Breast epithelium (tissue), 4 donors: Measurements from ENCODE around the gene CDKN2B-AS1. TPM values are rescaled to one million over a fixed set of nuclear protein-coding genes. Genes with fewer than 3 reads are reported as not detected.

Experiments
- DNase-seq, 2 donors: peaks; one replicate each; pipeline ENCODE4 v3.0.0-alpha.2; 2019; ENCODE audit warnings: low spot score in 2 of 2
- H3K27ac ChIP-seq, 2 donors: fragments of 200-600 bp; sonication (generic) in 1 of 2; one replicate each; pipeline ENCODE4 v1.5.1; 2016 to 2019; ENCODE audit warnings: mild to moderate bottlenecking in 1 of 2
- H3K27me3 ChIP-seq, 2 donors: fragments of 200-600 bp; sonication (generic) in 1 of 2; one replicate each; pipeline versions ENCODE4 v1.5.1 to v1.6.0; 2017 to 2019; ENCODE audit warnings: control low read depth in 1 of 2, mild to moderate bottlenecking in 1 of 2
- H3K36me3 ChIP-seq: fragments of 200-600 bp; one replicate; pipeline ENCODE4 v1.5.1; 2019
- H3K4me1 ChIP-seq, 2 donors: fragments of 200-600 bp; sonication (generic); one replicate each; pipeline ENCODE4 v1.5.1; 2016 to 2019; ENCODE audit warnings: control low read depth in 1 of 2
- H3K4me3 ChIP-seq, 3 donors: fragments of 200-600 bp; sonication (generic); 1 replicate in 2 of 3; 2 replicates in 1 of 3; pipeline ENCODE4 v1.5.1; 2016 to 2019; ENCODE audit warnings: mild to moderate bottlenecking in 3 of 3, moderate library complexity in 2 of 3
- H3K9me3 ChIP-seq, 2 donors: fragments of 200-600 bp; sonication (generic) in 1 of 2; one replicate each; pipeline ENCODE4 v1.5.1; 2016 to 2019; ENCODE audit warnings: control low read depth in 1 of 2
- POLR2A ChIP-seq: fragments of 450-650 bp; IDR thresholded peaks from one replicate; pipeline ENCODE4 v1.6.1; 2016; ENCODE audit warnings: antibody characterized with exemption, mild to moderate bottlenecking, moderate library complexity
- POLR2AphosphoS5 ChIP-seq, 3 donors: sonication (generic); formaldehyde crosslinking; IDR thresholded peaks; one replicate each; pipeline ENCODE4 v1.6.1; 2017; ENCODE audit warnings: antibody characterized with exemption in 3 of 3
- intact Hi-C: fragments of 100-400 bp; cut with DNase I; formaldehyde crosslinking; loops from one replicate; pipeline ENCODE4 v1.15.1; 2023; ENCODE audit warnings: low total_unique reads
- total RNA-seq, 3 donors: library from RNA; depleted of rRNA; stranded (reverse); fragments of >200 nt; gene quantifications; one replicate each; pipeline ENCODE4 v1.1.0, GENCODE V29; 2016
- TF ChIP-seq, protein P1 (sequence below), 3 donors: fragments of 450-650 bp; IDR thresholded peaks; one replicate each; pipeline ENCODE4 v1.5.1; 2016 to 2017; ENCODE audit warnings: antibody characterized with exemption in 3 of 3, mild to moderate bottlenecking in 3 of 3, moderate library complexity in 3 of 3

Gene CDKN2B-AS1
- total RNA-seq, 3 donors from 2014 or later, result 1.3 to 4.6 (median 3.2) TPM

DNA sequence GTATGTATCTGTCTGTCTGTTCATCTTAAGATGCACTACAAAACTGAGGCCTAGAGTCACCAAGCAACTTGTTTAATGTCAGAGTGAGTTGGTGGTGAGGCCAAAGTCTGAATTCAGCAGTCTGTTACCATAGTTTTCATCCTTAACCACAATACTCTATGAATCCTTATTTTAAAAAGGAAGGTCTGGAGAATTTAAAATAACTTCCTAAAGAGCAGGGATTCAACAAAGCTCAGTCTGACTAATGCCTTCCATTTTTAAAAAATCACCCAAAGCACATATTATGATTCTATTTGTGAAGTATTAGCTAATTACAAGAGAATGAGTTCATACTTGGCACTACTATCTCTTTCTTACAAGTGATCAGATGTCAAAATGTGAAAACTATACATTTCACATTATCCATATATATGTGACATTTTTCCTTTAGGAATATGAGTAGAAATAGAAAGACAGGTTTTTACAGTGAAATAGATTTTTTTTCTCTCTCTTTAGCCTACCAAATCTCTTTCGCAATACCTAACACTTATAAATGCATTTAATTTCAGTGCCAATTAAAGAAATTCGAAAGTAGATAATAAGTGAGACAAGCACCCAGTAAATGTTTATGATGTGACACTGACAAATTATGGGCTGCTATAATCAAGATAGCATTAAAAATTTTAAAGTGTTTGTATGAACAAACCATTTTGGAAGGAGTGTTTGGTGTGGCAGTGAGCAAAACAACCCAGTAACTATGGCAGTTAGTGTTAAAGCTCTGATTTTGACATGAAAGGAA lies 116.8 kb downstream of the CDKN2B-AS1 start:
- no peaks in the 10 kb centered on the region for H3K27me3 ChIP-seq
- no peak for DNase-seq
- TF ChIP-seq, protein P1, sequence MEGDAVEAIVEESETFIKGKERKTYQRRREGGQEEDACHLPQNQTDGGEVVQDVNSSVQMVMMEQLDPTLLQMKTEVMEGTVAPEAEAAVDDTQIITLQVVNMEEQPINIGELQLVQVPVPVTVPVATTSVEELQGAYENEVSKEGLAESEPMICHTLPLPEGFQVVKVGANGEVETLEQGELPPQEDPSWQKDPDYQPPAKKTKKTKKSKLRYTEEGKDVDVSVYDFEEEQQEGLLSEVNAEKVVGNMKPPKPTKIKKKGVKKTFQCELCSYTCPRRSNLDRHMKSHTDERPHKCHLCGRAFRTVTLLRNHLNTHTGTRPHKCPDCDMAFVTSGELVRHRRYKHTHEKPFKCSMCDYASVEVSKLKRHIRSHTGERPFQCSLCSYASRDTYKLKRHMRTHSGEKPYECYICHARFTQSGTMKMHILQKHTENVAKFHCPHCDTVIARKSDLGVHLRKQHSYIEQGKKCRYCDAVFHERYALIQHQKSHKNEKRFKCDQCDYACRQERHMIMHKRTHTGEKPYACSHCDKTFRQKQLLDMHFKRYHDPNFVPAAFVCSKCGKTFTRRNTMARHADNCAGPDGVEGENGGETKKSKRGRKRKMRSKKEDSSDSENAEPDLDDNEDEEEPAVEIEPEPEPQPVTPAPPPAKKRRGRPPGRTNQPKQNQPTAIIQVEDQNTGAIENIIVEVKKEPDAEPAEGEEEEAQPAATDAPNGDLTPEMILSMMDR (IDR thresholded peaks at IDR 0.05), result no peak
- TF ChIP-seq POLR2AphosphoS5 (IDR thresholded peaks at IDR 0.05), result no peak
- no peak for TF ChIP-seq POLR2A
- H3K27ac ChIP-seq, result no peak overlapping the region
- H3K4me3 ChIP-seq, result no peak overlapping the region
- no peaks in the 10 kb centered on the region for H3K9me3 ChIP-seq
- no peaks in the 10 kb centered on the region for H3K4me1 ChIP-seq
- intact Hi-C loops, result no loop called here
- H3K36me3 ChIP-seq, result no peaks in the 10 kb centered on the region

DNA sequence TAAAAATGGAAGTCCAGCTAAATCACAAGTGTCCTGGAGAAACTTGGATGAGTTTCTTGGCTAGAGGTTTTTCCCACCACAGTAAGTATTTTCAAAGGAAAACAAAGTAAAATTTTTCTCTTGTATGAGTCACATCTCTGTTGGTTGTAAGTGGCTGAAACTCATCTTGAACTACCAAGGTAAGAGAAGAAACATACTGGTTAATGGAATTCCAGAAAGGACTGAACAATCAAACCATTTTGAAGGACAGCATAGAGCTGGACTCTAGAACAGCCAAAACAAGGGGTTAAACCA lies 117.3 kb downstream of the CDKN2B-AS1 start:
- H3K4me1 ChIP-seq, result no peaks in the 10 kb centered on the region
- no peaks in the 10 kb centered on the region for H3K9me3 ChIP-seq
- H3K36me3 ChIP-seq, result no peaks in the 10 kb centered on the region
- DNase-seq, result no peak
- no peak for TF ChIP-seq POLR2A
- TF ChIP-seq, protein P1 (IDR thresholded peaks at IDR 0.05), result no peak
- TF ChIP-seq POLR2AphosphoS5 (IDR thresholded peaks at IDR 0.05), result no peak
- intact Hi-C loops, result no loop called here
- no peak overlapping the region for H3K4me3 ChIP-seq
- no peaks in the 10 kb centered on the region for H3K27me3 ChIP-seq
- H3K27ac ChIP-seq, result no peak overlapping the region

DNA sequence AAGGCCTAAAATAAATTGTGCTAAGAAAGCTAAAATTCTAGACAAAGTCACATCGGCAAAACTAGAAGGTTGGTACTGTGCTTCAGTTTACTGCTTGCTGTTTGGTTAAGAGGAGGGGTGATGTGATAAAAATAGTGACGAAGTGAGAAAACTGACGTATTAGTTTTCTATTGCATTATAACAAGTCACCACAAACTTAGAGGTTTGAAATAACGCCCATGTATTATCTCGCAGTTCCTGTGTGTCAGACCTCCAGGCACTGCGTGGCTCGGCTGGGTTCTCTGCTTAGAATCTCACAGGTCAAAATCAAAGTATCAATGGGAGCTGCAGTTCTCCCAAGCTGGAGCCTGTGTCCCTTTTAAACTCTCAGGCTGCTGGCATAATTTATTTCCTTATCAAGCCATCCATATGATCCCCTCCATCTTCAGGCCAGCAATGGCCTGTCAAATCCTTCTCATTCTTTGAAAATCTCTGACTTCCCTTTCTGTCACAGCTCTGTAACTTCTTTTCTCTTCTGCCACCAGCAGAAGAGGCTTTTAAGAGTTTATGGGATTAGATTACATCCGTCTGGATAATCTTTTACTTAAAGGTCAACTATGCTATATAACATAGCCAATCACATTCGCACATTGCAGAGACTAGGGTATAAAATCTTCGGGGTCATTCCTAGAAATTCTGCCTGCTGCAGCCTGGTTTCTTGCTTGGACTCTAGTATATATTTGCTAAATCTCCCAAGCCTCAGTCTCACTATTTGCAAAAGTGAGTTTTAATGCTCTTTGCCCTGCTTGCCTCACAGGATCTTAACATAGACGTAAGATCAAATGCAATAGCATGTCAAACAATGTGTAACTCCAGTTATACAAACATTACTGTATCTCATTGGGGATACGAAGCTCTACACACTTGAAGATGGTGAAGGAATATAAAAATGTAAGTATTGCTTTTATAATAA lies 118.6 kb downstream of the CDKN2B-AS1 start:
- no peak for TF ChIP-seq POLR2A
- no peak for TF ChIP-seq POLR2AphosphoS5 (IDR thresholded peaks at IDR 0.05)
- TF ChIP-seq, protein P1 (IDR thresholded peaks at IDR 0.05), result no peak

DNA sequence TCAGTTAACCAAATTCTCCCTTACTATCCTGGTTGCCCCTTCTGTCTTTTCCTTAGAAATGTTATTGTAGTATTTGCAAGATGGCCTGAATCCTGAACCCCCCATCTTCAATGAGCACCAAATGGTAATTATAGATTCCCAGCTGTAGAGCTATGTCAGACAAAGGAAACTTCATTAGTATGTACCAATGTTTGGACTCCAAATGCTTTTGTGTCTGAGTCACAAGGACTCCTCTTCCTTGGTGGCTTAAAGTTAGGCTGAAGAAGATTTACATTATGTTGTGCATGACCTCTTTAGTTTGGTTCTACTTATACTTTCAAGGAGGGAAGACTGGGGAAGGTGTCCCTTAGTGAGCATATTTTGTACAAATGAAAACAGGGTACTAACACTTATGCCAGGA lies 120.4 kb downstream of the CDKN2B-AS1 start:
- intact Hi-C loops, result no loop called here
- TF ChIP-seq, protein P1 (IDR thresholded peaks at IDR 0.05), result no peak
- TF ChIP-seq POLR2A (no peak), POLR2AphosphoS5 (IDR thresholded peaks at IDR 0.05) (no peak)
- H3K4me1 ChIP-seq, result no peaks in the 10 kb centered on the region
- DNase-seq, result no peak
- no peak overlapping the region for H3K4me3 ChIP-seq
- no peaks in the 10 kb centered on the region for H3K27me3 ChIP-seq
- no peaks in the 10 kb centered on the region for H3K9me3 ChIP-seq
- no peak overlapping the region for H3K27ac ChIP-seq
- H3K36me3 ChIP-seq, result no peaks in the 10 kb centered on the region

More for the DNA sequence above, 118.6 kb downstream of the CDKN2B-AS1 start:
- Histone ChIP-seq H3K27me3 (no peaks in the 10 kb centered on the region), H3K4me3 (no peak overlapping the region), H3K9me3 (no peaks in the 10 kb centered on the region), H3K27ac (no peak overlapping the region), H3K36me3 (no peaks in the 10 kb centered on the region), H3K4me1 (no peaks in the 10 kb centered on the region)
- intact Hi-C loops, result no loop called here
- DNase-seq, result no peak

DNA sequence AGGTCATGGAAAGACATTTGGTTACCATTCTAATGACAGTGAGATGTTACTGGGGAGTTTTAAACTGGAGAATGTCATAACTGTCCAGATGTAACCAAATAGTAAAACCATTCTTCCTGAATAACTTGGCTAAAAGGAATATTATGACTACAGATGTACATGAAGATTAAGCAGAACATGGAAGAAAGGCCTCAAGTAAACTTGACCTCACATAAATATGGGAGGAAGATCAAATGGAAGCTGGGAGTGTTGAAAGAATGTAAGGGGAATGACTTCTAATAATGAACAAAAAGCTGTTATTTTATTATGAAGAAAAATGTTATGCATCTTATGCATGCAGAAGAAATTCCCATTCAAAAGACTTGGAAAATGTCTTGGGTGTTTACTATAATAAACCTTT lies 122.2 kb downstream of the CDKN2B-AS1 start:
- Histone ChIP-seq H3K4me3 (no peak overlapping the region), H3K36me3 (no peaks in the 10 kb centered on the region), H3K27me3 (no peaks in the 10 kb centered on the region), H3K4me1 (no peaks in the 10 kb centered on the region), H3K9me3 (no peaks in the 10 kb centered on the region), H3K27ac (no peak overlapping the region)
- intact Hi-C loops, result no loop called here
- TF ChIP-seq, protein P1 (IDR thresholded peaks at IDR 0.05), result no peak
- no peak for TF ChIP-seq POLR2A
- no peak for DNase-seq
